Large intestine (tissue), 3 donors: Measurements from ENCODE around the gene FBL. TPM values are rescaled to one million over a fixed set of nuclear protein-coding genes. Genes with fewer than 3 reads are reported as not detected.

ENCODE experiments used
- DNase-seq, 2 donors: peaks; one replicate each; pipeline versions ENCODE4 v3.0.0 to v3.0.0-alpha.2; 2013
- H3K27ac ChIP-seq: one replicate; pipeline ENCODE4 v1.5.1; 2013; ENCODE audit warnings: low read length
- H3K27me3 ChIP-seq: 2 replicates; pipeline ENCODE4 v1.6.1; 2013; ENCODE audit warnings: low read length; ENCODE audit not compliant: control insufficient read depth, insufficient read depth
- H3K36me3 ChIP-seq: 2 replicates; pipeline ENCODE4 v1.6.1; 2013; ENCODE audit warnings: low read length; ENCODE audit not compliant: control insufficient read depth, insufficient read depth
- H3K4me1 ChIP-seq: one replicate; pipeline ENCODE4 v1.6.1; 2013; ENCODE audit warnings: low read length; ENCODE audit not compliant: control insufficient read depth, insufficient read depth
- H3K4me3 ChIP-seq: one replicate; pipeline ENCODE4 v1.5.1; 2013; ENCODE audit warnings: low read length
- H3K9me3 ChIP-seq: one replicate; pipeline ENCODE4 v1.6.1; 2013; ENCODE audit warnings: mild to moderate bottlenecking, low read depth, low read length, moderate library complexity; ENCODE audit not compliant: control insufficient read depth
- WGBS: methylation state at CpG from one replicate; pipeline ENCODE4 v1.1.5; 2013; ENCODE audit warnings: low lambda C conversion rate; ENCODE audit not compliant: insufficient coverage; 5-methylcytosine and 5-hydroxymethylcytosine counted together
- polyA plus RNA-seq: library from polyadenylated mRNA; unstranded; fragments of 120-200 nt; gene quantifications from one replicate; pipeline ENCODE4 v1.2.1, GENCODE V29; 2013

Gene FBL
- polyA plus RNA-seq, 1 donor, result 226 TPM

DNA sequence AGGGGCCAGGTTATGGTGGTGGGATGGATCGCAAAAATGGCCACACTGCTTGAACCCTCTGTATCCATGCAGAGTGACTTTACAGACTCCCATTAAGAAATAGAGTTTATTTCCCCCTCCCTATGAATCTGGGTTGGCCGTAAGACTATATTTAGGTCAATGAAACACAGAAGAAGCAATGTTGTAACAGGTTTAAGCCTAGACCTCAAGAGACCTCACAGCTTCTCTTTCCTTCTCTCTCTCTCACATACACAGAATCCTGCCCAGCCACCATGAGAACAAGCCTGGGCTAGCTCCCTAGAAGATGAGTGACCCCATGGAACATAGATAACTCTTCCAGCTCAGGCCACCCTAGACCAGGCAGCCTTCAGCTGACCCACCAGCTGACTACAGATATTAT is 21.0 kb upstream of the FBL start:
- no peak for DNase-seq
- no CpG with 5 or more reads among the region's 2 CpGs for WGBS
- H3K4me1 ChIP-seq, result no peaks in the 10 kb centered on the region
- H3K27me3 ChIP-seq, result no peaks in the 10 kb centered on the region
- no peak overlapping the region for H3K27ac ChIP-seq
- H3K9me3 ChIP-seq, result no peaks in the 10 kb centered on the region
- no peak overlapping the region for H3K4me3 ChIP-seq
- peaks cover 22% of the 10 kb centered on the region for H3K36me3 ChIP-seq

DNA sequence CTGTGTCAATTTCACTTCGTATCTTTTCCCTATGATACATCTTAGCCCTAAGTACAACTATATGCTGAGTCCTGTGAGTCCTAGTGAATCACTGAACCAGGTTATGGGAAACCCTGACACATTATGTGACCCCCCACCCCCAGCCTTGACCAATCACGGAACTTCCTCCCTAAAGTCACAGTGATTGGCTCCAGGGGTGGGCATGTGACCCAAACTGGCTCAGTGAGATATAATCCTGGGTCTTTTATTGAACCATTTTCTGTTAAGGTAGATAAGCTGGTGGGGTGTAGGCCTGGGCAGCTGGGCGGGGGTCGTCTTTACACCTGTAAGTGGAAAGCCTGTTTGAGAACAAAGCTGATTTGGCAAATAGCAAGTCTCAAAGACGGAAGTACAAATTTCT is 19.8 kb upstream of the FBL start:
- no peak for DNase-seq
- Histone ChIP-seq H3K27ac (no peak overlapping the region), H3K27me3 (no peaks in the 10 kb centered on the region), H3K36me3 (peaks cover 21% of the 10 kb centered on the region), H3K9me3 (no peaks in the 10 kb centered on the region), H3K4me3 (no peak overlapping the region), H3K4me1 (no peaks in the 10 kb centered on the region)
- WGBS, result 100% methylated on average over 1 of the region's 5 CpGs

DNA sequence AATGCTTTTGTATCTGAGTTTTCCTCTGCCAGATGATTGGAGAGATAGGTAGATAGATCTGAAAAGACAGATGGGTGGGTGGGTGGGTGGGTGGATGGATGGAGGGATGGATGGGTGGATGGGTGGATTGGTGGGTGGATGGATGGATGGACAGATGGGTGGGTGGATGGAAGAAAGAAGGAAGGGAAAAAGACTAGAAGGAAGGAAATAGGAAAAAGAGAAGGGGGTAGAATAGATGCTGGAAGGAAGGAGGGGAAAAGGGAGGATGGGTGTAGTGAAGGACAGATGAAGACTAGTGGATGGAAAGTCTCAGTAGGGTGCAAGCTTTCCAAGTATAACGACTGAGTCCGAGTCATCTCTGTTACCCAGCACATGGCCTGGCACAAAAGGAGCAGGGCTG is 19.0 kb upstream of the FBL start:
- Histone ChIP-seq H3K27me3 (no peaks in the 10 kb centered on the region), H3K9me3 (no peaks in the 10 kb centered on the region), H3K27ac (no peak overlapping the region), H3K4me3 (no peak overlapping the region), H3K4me1 (no peaks in the 10 kb centered on the region), H3K36me3 (peaks cover 21% of the 10 kb centered on the region)
- no CpG with 5 or more reads among the region's 2 CpGs for WGBS
- no peak for DNase-seq

DNA sequence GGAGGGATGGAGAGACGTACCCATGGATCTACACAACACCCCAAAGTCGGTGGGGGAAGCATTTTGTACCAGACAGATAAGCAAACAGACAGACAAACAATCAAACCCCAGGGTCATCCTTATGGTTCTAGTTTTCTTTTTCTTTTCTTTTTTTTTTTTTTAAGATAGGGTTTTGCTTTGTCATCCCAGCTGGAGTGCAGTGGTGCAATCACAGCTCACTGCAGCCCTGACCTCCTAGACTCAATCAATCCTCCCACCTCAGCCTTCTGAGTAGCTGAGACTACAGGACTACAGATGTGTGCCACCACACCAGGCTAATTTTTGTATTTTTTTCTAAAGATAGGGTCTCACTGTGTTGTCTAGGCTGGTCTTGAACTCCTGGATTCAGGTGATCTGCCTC is 17.9 kb upstream of the FBL start:
- no peak for DNase-seq
- Histone ChIP-seq H3K27me3 (no peaks in the 10 kb centered on the region), H3K27ac (no peak overlapping the region), H3K36me3 (peaks cover 19% of the 10 kb centered on the region), H3K9me3 (no peaks in the 10 kb centered on the region), H3K4me3 (no peak overlapping the region), H3K4me1 (no peaks in the 10 kb centered on the region)
- 80% methylated on average over 1 of the region's 2 CpGs for WGBS

DNA sequence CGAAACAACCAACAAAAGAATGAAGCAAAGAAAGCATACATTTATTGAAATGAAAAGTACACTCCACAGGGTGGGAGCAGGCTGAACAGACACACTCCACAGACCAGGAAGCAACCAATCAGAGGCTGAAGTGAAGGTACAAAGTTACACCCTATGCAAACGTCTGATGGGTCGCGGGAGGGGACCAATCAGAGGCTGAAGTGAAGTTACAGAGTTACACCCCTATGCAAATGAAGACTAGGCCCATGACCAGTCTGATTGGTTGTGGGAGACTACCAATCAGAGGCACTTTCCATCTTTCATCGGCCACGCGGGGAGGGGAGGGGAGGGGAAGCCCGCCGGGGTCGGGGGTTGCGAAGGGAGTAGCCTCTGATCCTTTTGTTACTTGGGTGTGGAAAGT is 12.4 kb upstream of the FBL start:
- Histone ChIP-seq H3K4me3 (no peak overlapping the region), H3K27me3 (no peaks in the 10 kb centered on the region), H3K36me3 (peaks cover 3% of the 10 kb centered on the region), H3K4me1 (no peaks in the 10 kb centered on the region), H3K27ac (no peak overlapping the region), H3K9me3 (no peaks in the 10 kb centered on the region)
- DNase-seq, result no peak
- whole genome bisulfite sequencing, result no CpG with 5 or more reads among the region's 11 CpGs

DNA sequence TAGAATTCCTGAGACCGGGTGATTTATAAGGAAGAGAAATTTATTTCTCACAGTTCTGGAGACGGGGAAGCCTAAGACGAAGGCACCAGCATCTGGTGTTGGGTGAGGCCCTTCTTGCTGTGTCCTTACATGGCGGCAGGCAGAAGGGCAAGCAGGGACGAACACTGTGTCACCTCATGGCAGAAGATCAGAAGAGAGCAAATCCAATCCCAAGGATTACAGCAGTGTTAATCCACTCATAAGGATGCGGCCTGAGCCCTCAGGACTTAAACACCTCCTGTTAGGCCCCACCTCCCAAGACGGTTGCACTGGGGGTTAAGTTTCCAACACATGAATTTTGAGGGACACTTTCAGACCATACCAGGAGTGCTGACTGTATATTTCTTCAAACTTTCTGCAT is 6.7 kb upstream of the FBL start:
- Histone ChIP-seq H3K27ac (no peak overlapping the region), H3K27me3 (no peaks in the 10 kb centered on the region), H3K4me3 (no peak overlapping the region), H3K36me3 (no peaks in the 10 kb centered on the region), H3K9me3 (no peaks in the 10 kb centered on the region), H3K4me1 (no peaks in the 10 kb centered on the region)
- DNase-seq, result no peak
- 100% methylated on average over 2 of the region's 7 CpGs for WGBS

DNA sequence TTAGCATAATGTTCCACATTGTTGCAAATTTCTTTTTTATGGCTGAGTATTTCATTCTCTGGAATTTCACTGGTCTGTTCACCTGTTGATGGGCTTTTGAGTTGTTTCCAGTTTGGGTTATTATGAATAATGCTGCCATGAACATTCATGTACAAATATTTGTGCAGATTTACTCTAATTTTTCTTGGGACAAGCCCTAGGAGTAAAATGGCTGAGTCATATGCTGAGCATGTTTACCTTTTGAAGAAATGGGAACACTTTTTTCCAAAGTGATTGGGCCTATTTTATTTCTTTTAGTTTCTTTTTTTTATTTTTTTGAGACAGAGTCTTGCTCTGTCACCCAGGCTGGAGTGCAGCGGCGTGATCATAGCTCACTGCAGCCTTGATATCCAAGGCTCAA is 4.7 kb upstream of the FBL start:
- no peak overlapping the region for H3K4me3 ChIP-seq
- no peak overlapping the region for H3K27ac ChIP-seq
- 48% methylated on average over 2 of the region's 2 CpGs for WGBS
- H3K27me3 ChIP-seq, result no peaks in the 10 kb centered on the region
- DNase-seq, result no peak
- H3K36me3 ChIP-seq, result no peaks in the 10 kb centered on the region
- H3K9me3 ChIP-seq, result no peaks in the 10 kb centered on the region
- peaks cover 11% of the 10 kb centered on the region for H3K4me1 ChIP-seq

DNA sequence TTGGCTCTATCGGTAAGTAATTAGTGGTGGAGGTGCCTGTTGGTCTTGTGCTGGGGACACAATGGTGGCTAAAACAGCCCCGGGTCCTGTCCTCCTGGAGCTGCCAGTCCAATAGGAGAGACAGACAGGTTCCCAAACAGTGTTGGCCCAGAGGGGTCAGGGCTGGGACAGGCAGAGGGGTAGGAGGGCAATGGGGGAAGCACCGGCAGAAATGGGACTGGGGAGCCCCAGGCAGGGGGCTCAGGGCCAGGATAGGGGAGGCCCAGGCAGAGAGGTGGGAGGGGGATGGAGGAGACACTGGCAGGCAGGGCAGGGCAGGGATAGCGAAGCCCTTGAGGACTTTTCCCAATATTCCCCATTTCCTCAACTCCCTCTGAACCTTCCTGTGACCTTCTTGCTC is 2.2 kb upstream of the FBL start:
- DNase-seq, result no peak
- Histone ChIP-seq H3K9me3 (no peaks in the 10 kb centered on the region), H3K27ac (no peak overlapping the region), H3K4me1 (peaks cover 22% of the 10 kb centered on the region), H3K27me3 (no peaks in the 10 kb centered on the region), H3K36me3 (no peaks in the 10 kb centered on the region), H3K4me3 (no peak overlapping the region)
- WGBS, result no CpG with 5 or more reads among the region's 4 CpGs

DNA sequence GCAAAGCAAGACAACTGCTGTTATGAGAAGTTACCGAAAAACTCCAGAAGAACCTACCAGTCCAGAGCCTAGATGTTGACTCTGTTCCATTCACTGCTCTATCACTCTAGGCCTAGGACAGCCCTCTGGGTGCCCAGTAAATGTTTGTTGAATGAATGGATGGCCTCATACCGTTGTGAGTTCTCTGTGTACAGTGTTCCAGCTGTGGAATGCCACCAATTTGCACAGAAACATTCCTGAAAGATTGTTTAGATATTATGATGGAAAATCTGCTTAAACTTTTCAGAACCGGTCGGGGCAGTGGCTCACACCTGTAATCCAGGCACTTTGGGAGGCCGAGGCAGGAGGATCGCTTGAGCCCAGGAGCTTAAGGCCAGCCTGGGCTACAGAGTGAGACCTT is 1.3 kb upstream of the FBL start:
- Histone ChIP-seq H3K4me3 (no peak overlapping the region), H3K36me3 (no peaks in the 10 kb centered on the region), H3K27me3 (no peaks in the 10 kb centered on the region), H3K27ac (no peak overlapping the region), H3K4me1 (peaks cover 25% of the 10 kb centered on the region), H3K9me3 (no peaks in the 10 kb centered on the region)
- no peak for DNase-seq
- WGBS, result 100% methylated on average over 2 of the region's 6 CpGs

DNA sequence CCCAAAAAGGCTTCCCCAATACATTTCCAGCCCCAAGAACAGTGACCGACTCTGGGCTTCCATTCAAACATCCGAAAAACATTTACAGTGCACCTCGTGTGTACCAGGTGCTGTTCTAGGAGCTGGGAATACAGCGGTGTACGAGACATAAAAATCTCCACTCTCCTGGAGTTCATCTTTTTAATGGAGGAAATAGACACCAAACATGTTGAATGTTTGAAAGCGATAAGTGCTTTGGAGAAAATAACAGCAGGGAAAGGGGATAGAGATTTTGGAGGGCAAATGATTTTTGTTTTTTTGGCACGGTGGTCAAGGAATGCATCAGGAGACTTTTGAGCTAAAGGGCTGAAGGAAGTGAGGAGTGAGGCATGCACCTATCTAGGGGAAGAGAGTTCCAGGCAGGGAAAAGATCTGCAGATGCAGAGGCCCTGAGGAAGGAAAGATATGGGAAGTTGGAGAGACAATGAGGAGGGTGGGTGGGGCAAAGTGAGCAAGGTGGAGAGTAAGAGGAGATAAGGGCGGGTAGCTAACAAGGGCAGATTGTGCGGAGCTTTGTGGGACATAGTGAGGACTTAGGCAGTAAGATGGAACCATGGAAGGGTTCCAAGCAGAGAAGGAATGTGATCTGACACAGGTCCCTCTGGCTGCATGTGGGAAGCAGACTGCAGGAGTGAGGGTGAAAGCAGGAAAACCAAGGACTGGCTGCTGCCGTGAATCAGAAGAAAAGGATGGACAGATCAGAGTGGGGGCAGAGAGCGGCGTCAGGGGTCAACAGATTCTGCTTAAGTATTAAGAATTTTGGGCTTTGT is 703 bp upstream of the FBL start:
- Histone ChIP-seq H3K9me3 (no peaks in the 10 kb centered on the region), H3K27me3 (no peaks in the 10 kb centered on the region), H3K36me3 (no peaks in the 10 kb centered on the region), H3K27ac (peak overlapping the region; percentile 72), H3K4me3 (peak overlapping the region; percentile 90), H3K4me1 (peaks cover 25% of the 10 kb centered on the region)
- DNase-seq, result peak; percentile 39 to 68
- 18% methylated on average over 8 of the region's 12 CpGs for WGBS

DNA sequence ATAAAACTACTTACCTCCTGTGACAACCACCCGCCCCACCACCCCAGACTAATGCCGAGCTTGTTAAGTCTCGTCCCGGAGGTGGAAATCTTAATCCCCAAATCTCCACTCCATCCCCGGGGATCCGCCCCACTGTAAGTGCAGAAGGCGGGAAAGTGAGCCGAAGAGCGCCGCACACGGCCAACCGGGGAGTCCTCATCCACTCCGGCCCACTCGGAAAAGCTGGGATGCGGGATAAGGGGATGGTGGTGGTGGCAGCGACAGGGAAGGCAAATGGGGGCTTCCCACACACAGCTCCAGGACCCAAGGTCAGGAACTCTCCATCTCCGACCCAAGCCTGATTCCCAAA is 621 bp downstream of the FBL start:
- no CpG with 5 or more reads among the region's 17 CpGs for WGBS
- DNase-seq, result no peak
- Histone ChIP-seq H3K27ac (peak overlapping the region; percentile 72), H3K4me3 (peak overlapping the region; percentile 90), H3K9me3 (no peaks in the 10 kb centered on the region), H3K4me1 (peaks cover 25% of the 10 kb centered on the region), H3K27me3 (no peaks in the 10 kb centered on the region), H3K36me3 (peaks cover 2% of the 10 kb centered on the region)
